ENCODE measurements around the gene NFU1.
"Not testable (repeated sequence)": the region's sequence is repeated elsewhere in the genome, so short reads cannot be mapped to it uniquely, and the experiment has no call there.

Gene NFU1

GRCh38 chr2:69450735-69451416, 13.6 kb upstream of the NFU1 start:
- no peak for DNase-seq (ENCODE audit: low read depth, low spot score)

DNA sequence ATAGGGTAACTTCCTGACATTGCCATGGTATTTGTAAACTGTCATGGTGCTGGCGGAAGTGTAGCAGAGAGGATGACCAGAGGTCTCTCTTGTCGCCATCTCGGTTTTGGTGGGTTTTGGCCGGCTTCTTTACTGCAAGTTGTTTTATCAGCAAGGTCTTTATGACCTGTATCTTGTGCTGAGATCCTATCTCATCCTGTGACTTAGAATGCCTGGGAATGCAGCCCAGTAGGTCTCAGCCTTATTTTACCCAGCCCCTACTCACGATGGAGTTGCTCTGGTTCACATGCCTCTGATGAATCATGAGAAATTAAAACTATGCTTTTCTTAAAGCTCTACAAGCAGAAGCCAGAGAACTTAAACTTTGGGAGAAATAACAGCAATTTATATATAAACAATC, 12.7 kb upstream of the NFU1 start:
- peak; percentile 11 for DNase-seq (ENCODE audit: low read depth, low spot score)

DNA sequence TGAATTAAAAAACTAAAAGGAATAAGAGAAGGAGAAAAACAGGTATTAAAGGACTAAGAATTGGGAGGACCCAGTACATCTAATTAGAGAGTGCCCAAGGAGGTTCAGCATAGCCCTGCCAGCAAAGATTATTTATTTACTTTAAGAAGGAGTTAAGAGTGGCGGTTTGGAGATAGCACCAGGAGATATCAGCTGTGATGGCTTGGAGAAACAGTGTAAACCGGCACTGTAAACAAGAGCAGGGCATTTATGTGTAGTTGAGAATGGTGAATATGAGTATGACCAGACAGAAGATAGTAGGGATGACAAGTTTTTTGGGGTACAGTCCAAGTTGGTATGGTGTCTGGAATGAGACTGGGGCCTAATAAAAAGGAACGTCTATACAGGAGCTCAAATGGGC, 6.4 kb upstream of the NFU1 start:
- not testable (repeated sequence) for DNase-seq (ENCODE audit: low read depth, low spot score)

- not testable (repeated sequence) for DNase-seq (ENCODE audit: low read depth, low spot score)
Measured at GRCh38 chr2:69439499-69439898, 2.3 kb upstream of the NFU1 start.

GRCh38 chr2:69438580-69438979, 1.3 kb upstream of the NFU1 start:
- no peak for DNase-seq (ENCODE audit: low read depth, low spot score)

GRCh38 chr2:69437751-69438154, 518 bp upstream of the NFU1 start:
- DNase-seq (ENCODE audit: low read depth, low spot score) = no peak

GRCh38 chr2:69436596-69436937, 668 bp downstream of the NFU1 start:
- DNase-seq (ENCODE audit: low read depth, low spot score) = no peak

DNA sequence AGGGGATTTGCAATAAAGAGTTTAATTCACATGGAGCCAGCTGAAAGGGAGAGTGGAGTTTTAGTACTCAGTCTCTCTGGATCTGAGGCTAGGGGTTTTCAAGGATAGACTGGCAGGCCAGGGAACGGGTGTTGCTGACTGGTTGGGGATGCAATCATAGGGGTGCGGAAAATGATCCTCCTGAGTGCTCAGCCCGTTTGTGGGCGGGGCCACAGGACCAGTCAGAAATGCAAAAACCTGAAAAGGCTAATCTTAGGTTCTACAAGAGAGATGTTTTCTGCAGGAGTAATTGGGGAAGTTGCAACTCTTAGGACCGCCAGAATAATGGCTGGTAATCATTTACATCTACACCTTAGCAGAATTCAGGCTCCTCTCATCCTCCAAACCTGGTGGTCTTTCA, 2.5 kb downstream of the NFU1 start:
- DNase-seq (ENCODE audit: low read depth, low spot score) = no peak

GRCh38 chr2:69429491-69430183, 7.6 kb downstream of the NFU1 start:
- no peak for DNase-seq (ENCODE audit: low read depth, low spot score)

DNA sequence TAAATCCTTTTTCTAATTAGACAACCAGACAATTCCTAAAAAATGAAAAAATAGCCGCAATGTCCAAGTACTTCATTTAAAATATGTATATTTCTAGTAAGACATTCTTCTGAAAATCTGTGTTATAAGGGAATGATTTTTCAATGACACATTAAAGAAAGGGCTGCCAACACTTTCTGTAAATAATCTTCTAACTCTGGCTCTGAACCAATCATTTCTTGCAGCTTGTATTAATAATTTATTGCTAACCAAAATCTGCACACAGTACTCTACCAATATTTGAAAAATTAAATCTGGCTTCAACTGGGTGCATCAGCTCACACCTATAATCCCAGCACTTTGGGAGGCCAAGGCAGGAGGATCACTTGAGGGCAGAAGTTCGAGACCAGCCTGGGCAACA, 8.3 kb downstream of the NFU1 start:
- DNase-seq (ENCODE audit: low read depth, low spot score) = no peak

- DNase-seq (ENCODE audit: low read depth, low spot score) = no peak
Measured at GRCh38 chr2:69424419-69424818, 12.8 kb downstream of the NFU1 start.

DNA sequence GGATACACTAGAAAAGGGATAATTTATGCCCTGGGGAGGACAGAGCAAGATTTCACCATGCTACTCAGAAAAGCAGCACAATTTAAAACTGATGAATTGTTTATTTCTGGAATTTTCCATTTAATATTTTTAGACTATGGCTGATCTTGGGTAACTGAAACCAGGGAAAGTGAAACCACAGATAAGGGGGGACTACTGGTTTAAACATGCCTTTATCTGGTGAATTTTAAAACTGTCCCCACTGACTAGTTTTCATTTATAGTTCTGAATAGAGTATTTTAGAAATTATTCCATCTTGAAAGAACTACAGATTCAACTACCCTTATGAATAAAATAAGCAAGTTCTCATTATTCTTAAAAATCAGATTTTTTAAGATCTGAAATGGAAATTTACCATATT, 15.0 kb downstream of the NFU1 start:
- DNase-seq (ENCODE audit: low read depth, low spot score) = no peak

DNA sequence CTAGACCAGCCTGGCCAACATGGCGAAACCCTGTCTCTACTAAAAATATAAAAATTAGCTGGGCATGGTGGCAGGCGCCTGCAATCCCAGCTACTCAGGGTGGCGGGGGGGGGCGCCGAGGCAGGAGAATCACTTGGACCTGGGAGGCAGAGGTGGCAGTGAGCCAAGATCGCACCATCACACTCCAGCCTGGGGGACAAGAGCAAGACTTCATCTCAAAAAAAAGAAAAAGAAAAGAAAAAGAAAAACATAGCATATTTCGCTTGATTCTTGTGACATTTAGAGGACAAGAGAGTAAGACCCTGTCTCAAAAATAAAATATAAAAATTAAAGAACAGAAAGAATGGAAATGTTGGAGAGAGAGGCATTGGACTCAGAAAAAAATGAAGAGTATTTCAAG, 18.1 kb downstream of the NFU1 start:
- DNase-seq (ENCODE audit: low read depth, low spot score) = not testable (repeated sequence)

- DNase-seq (ENCODE audit: low read depth, low spot score) = no peak
Measured at GRCh38 chr2:69416147-69416546, 21.1 kb downstream of the NFU1 start.

GRCh38 chr2:69411120-69411519, 26.1 kb downstream of the NFU1 start:
- no peak for DNase-seq (ENCODE audit: low read depth, low spot score)

DNA sequence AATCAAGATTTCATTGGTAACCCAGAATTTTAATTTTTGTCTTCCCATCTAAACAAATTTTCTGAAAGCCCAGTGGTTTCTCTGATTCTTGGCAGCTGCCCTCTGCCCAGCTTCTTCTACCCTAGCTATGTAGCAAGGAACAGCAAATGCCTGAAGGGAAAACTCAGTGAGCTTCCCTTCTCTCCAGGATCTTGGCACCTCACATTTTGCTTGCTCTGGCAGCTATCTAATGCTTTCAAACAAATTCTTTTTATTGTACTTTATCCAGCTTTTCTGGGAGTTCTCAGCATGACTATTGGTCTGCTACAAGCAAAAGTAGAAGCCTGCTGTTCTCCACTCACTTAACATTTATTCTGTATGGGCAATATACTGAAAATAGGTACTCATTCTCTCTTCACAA, 31.9 kb downstream of the NFU1 start:
- DNase-seq (ENCODE audit: low read depth, low spot score) = no peak

DNA sequence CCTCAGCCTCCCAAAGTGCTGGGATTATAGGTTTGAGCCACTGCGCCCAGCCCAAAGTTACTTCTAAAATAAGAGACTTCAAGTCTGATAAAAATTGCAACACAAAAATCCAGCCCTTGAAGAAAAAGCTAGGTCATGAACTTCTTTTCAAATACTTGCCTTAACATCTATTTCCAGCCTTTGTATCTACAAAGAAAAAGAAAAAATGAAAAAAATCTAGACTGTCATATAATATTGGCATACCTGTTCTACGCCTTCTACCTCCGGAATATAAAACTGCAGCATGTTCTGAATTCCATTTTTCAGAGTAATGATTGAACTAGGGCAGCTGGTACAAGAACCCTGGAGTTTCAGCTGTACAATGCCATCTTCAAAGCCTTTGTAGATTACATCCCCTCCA, 37.1 kb downstream of the NFU1 start:
- no peak for DNase-seq (ENCODE audit: low read depth, low spot score)

- DNase-seq (ENCODE audit: low read depth, low spot score) = no peak
Measured at GRCh38 chr2:69397234-69397633, 40.0 kb downstream of the NFU1 start.

- DNase-seq (ENCODE audit: low read depth, low spot score) = no peak
Measured at GRCh38 chr2:69395866-69396265, 41.4 kb downstream of the NFU1 start.

GRCh38 chr2:69393963-69394362, 43.3 kb downstream of the NFU1 start:
- DNase-seq (ENCODE audit: low read depth, low spot score) = no peak

DNA sequence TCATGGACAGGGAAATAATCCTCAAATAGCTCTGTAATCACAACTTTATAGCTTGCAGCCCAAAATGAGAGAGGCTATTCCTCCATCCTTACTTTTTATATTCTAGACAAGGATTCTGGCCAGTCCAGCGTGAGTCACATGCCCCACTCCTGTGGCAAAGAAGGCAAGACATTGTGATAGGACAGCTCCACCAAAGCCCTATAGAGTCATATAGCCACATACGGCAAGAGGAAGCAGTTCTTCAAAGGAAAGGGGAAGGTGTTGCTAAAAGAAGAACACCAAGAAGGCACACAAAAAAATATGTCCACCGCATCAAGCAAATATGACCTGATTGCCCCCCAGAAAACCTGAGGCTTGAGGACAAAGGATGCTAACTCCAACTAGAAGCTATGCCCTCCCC, 46.8 kb downstream of the NFU1 start:
- no peak for DNase-seq (ENCODE audit: low read depth, low spot score)

DNA sequence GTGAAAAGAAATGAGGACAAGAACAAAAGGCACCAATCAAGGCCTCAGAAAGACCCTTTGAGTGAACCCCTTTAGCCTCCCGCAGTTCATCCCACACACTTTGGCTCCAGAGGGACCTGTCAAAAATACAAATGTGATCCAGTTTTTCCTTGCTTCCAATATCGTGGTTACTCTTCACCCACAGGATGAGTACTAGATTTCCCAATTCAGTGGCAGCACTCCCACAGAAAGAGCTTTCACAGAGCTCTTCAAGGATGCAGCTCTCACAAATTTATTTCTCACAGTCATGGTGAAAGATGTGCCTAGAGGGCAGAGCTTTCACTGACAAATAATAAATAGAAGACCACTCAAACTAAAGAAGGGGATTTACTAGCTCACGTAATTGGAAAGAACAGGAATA, 47.2 kb downstream of the NFU1 start:
- no peak for DNase-seq (ENCODE audit: low read depth, low spot score)

DNA sequence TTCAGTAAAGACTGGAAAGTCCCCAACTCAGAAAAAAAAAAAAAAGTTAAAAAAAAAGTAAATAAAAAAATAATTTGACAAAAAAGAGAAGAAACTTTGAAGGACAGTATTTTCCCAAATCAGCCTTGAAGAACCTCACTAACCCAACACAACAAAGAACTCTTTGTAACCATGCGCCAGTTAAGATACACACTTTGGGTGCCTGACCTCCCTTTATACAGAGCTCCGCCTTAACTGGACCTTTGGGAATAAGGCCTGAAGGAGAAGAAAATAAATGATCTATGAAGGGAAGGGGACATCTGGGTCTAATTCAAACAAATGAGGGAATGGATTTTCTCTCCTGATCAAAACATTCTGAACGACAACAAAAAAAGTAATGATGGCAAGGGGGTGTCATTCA, 48.0 kb downstream of the NFU1 start:
- DNase-seq (ENCODE audit: low read depth, low spot score) = no peak
